Measurements from ENCODE around the gene AUTS2. TPM values are rescaled to one million over a fixed set of nuclear protein-coding genes. Genes with fewer than 3 reads are reported as not detected.

Gene AUTS2
- total and polyA plus RNA-seq, 4 donors: 4.9 to 24.4 (median 7.0) TPM

GRCh38 chr7:69620063-69620462, 21.8 kb downstream of the AUTS2 start:
- no peak overlapping the region for H3K4me3 ChIP-seq (ENCODE audit: low read depth in 1 of 3, low read length in 3 of 3)
- no peaks in the 10 kb centered on the region for H3K36me3 ChIP-seq (ENCODE audit: control insufficient read depth in 4 of 4, insufficient read depth in 3 of 4, low read depth in 1 of 4, low read length in 3 of 4)
- WGBS: 60% methylated on average over 4 of the region's 4 CpGs
- no peak for DNase-seq (ENCODE audit: low spot score)
- no peak overlapping the region for H3K9ac ChIP-seq (ENCODE audit: low read depth in 1 of 2, low read length in 2 of 2)
- peaks cover 0 to 3% (median 0%) of the 10 kb centered on the region in 4 donors for H3K4me1 ChIP-seq (ENCODE audit: control insufficient read depth in 4 of 4, insufficient read depth in 4 of 4, low read length in 3 of 4)
- TF ChIP-seq RAD21 (IDR thresholded peaks at IDR 0.05): no peak
- TF ChIP-seq EGR1 (IDR thresholded peaks at IDR 0.05; ENCODE audit: low read depth in 2 of 2): no peak
- TF ChIP-seq JUND (IDR thresholded peaks at IDR 0.05): no peak
- TF ChIP-seq FOXA1 (IDR thresholded peaks at IDR 0.05): no peak
- TF ChIP-seq SP1 (IDR thresholded peaks at IDR 0.05): no peak
- TF ChIP-seq GABPA (IDR thresholded peaks at IDR 0.05 in 1 of 2, conservative IDR thresholded peaks at IDR 0.05 in 1 of 2): no peak
- no peak for TF ChIP-seq HNF4G (IDR thresholded peaks at IDR 0.05)
- TF ChIP-seq RXRA (IDR thresholded peaks at IDR 0.05): no peak
- no peak for TF ChIP-seq NR2F2 (IDR thresholded peaks at IDR 0.05)
- no peak for TF ChIP-seq ATF3 (IDR thresholded peaks at IDR 0.05)
- TF ChIP-seq, protein P1, sequence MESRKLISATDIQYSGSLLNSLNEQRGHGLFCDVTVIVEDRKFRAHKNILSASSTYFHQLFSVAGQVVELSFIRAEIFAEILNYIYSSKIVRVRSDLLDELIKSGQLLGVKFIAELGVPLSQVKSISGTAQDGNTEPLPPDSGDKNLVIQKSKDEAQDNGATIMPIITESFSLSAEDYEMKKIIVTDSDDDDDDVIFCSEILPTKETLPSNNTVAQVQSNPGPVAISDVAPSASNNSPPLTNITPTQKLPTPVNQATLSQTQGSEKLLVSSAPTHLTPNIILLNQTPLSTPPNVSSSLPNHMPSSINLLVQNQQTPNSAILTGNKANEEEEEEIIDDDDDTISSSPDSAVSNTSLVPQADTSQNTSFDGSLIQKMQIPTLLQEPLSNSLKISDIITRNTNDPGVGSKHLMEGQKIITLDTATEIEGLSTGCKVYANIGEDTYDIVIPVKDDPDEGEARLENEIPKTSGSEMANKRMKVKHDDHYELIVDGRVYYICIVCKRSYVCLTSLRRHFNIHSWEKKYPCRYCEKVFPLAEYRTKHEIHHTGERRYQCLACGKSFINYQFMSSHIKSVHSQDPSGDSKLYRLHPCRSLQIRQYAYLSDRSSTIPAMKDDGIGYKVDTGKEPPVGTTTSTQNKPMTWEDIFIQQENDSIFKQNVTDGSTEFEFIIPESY (IDR thresholded peaks at IDR 0.05): no peak
- H3K9me3 ChIP-seq (ENCODE audit: control insufficient read depth in 4 of 4, low read length in 3 of 4): no peaks in the 10 kb centered on the region
- H3K27me3 ChIP-seq (ENCODE audit: control insufficient read depth in 4 of 4, insufficient read depth in 4 of 4, low read length in 3 of 4): peaks cover 0 to 2% (median 0%) of the 10 kb centered on the region in 4 donors
- H3K27ac ChIP-seq (ENCODE audit: low read depth in 1 of 2, low read length in 2 of 2): no peak overlapping the region

DNA sequence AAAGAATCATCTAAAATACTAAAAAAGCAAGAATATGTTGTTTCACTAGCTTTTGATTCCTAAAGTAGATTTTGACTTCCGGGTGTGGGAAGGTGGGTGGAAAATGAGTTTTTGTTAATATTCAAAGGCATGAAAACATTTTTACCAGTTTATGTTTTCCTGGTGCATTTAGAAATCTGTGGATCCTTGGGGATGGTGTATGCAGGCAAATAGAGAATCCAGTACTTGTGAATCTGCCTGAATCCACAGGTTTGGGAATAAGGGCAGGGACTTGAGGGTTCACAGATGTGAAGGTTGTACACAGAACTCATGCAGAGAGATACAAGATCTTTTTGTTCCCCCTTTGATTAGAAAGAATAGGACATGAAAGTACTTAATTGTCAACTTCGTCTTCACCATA, 22.4 kb downstream of the AUTS2 start:
- H3K27ac ChIP-seq (ENCODE audit: low read depth in 1 of 2, low read length in 2 of 2): no peak overlapping the region
- 94% methylated on average over 2 of the region's 2 CpGs for WGBS
- peaks cover 0 to 2% (median 0%) of the 10 kb centered on the region in 4 donors for H3K27me3 ChIP-seq (ENCODE audit: control insufficient read depth in 4 of 4, insufficient read depth in 4 of 4, low read length in 3 of 4)
- H3K4me1 ChIP-seq (ENCODE audit: control insufficient read depth in 4 of 4, insufficient read depth in 4 of 4, low read length in 3 of 4): peaks cover 0 to 3% (median 0%) of the 10 kb centered on the region in 4 donors
- H3K9me3 ChIP-seq (ENCODE audit: control insufficient read depth in 4 of 4, low read length in 3 of 4): no peaks in the 10 kb centered on the region
- no peak overlapping the region for H3K4me3 ChIP-seq (ENCODE audit: low read depth in 1 of 3, low read length in 3 of 3)
- no peak for DNase-seq (ENCODE audit: low spot score)
- TF ChIP-seq JUND (IDR thresholded peaks at IDR 0.05) (no peak), FOXA1 (IDR thresholded peaks at IDR 0.05) (no peak), SP1 (IDR thresholded peaks at IDR 0.05) (no peak), EGR1 (IDR thresholded peaks at IDR 0.05; ENCODE audit: low read depth in 2 of 2) (no peak), RXRA (IDR thresholded peaks at IDR 0.05) (no peak), YY1 (IDR thresholded peaks at IDR 0.05) (no peak), GABPA (IDR thresholded peaks at IDR 0.05 in 1 of 2, conservative IDR thresholded peaks at IDR 0.05 in 1 of 2) (no peak), ATF3 (IDR thresholded peaks at IDR 0.05) (no peak)
- TF ChIP-seq, protein P1 (IDR thresholded peaks at IDR 0.05): no peak
- H3K36me3 ChIP-seq (ENCODE audit: control insufficient read depth in 4 of 4, insufficient read depth in 3 of 4, low read depth in 1 of 4, low read length in 3 of 4): no peaks in the 10 kb centered on the region
- H3K9ac ChIP-seq (ENCODE audit: low read depth in 1 of 2, low read length in 2 of 2): no peak overlapping the region
